Ascending aorta (tissue), 2 donors: ENCODE results near the gene DDAH1. TPM values are rescaled to one million over a fixed set of nuclear protein-coding genes. Genes with fewer than 3 reads are reported as not detected.

Experiments used
- DNase-seq, 2 donors: peaks; one replicate each; pipeline ENCODE4 v3.0.0-alpha.2; 2019; ENCODE audit warnings: low spot score in 2 of 2
- H3K27ac ChIP-seq, 2 donors: fragments of 200-600 bp; sonication (generic); one replicate each; pipeline ENCODE4 v1.5.1; 2016 to 2017; ENCODE audit warnings: mild to moderate bottlenecking in 1 of 2
- H3K27me3 ChIP-seq: fragments of 200-600 bp; sonication (generic); one replicate; pipeline ENCODE4 v1.5.1; 2017
- H3K36me3 ChIP-seq, 2 donors: fragments of 200-600 bp; sonication (generic); one replicate each; pipeline ENCODE4 v1.5.1; 2016
- H3K4me1 ChIP-seq, 2 donors: fragments of 200-600 bp; sonication (generic); one replicate each; pipeline ENCODE4 v1.5.1; 2016 to 2017; ENCODE audit warnings: mild to moderate bottlenecking in 1 of 2
- H3K4me3 ChIP-seq, 2 donors: fragments of 200-600 bp; sonication (generic); one replicate each; pipeline ENCODE4 v1.5.1; 2016 to 2017; ENCODE audit warnings: mild to moderate bottlenecking in 1 of 2
- H3K9me3 ChIP-seq, 2 donors: fragments of 200-600 bp; sonication (generic); one replicate each; pipeline ENCODE4 v1.5.1; 2016
- CTCF ChIP-seq, 3 experiments: fragments of 200-600 bp in 2 of 3; fragments of 450-650 bp in 1 of 3; sonication (generic) in 2 of 3; IDR thresholded peaks; one replicate each; pipeline ENCODE4 v1.5.1; 2016 to 2019; ENCODE audit warnings: antibody characterized with exemption in 3 of 3, mild to moderate bottlenecking in 1 of 3, moderate library complexity in 1 of 3
- intact Hi-C: fragments of 100-400 bp; cut with DNase I; formaldehyde crosslinking; loops from one replicate; pipeline ENCODE4 v1.15.1; 2023
- total RNA-seq: library from RNA; depleted of rRNA; stranded (reverse); fragments of >200 nt; gene quantifications from one replicate; pipeline ENCODE4 v1.1.0, GENCODE V29; 2016

The DDAH1 gene
- total RNA-seq, 1 donor from 2014 or later = 8.5 TPM

DNA sequence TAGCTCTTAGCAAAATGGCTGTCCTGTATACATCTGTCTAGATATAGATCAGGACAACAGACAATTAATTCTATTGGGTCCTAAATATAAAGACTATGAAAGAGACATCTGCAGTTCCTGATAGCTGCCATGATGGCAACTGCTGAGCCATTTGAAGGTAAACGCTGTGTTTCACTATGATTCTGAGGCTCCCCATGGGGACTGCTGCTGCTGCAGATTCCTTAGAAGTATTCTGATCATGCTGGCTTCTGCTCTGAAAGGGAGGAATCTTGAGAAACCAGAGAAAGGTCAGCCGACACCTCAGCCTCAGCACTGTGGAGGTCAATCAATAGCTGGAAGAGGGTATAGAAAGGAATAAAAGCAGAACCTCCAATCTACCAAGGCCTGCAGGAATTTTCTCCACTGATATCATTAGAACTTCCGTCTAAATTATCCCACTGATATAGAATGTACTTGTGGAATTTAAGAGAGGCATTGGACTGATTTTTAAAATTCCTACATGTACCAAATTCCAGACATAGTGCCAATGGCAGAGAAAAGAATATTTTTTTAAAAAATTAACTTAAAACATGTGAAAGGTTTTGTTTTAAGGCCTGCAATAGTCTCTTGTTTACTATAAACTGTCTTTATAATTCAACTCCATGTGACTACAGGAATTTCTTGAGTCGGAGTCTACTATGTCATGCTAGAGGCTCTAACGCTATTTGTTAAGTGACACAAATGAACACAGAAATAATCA, 53.2 kb downstream of the DDAH1 start:
- no peak for DNase-seq
- no peak for TF ChIP-seq CTCF (IDR thresholded peaks at IDR 0.05)
- H3K9me3 ChIP-seq = no peaks in the 10 kb centered on the region
- H3K4me3 ChIP-seq = no peak overlapping the region
- H3K27ac ChIP-seq = peak overlapping the region in 1 of 2 donors; percentile 29
- no peaks in the 10 kb centered on the region for H3K27me3 ChIP-seq
- intact Hi-C loops = no loop called here
- H3K36me3 ChIP-seq = no peaks in the 10 kb centered on the region
- peaks cover 4 to 6% of the 10 kb centered on the region in 2 donors for H3K4me1 ChIP-seq

DNA sequence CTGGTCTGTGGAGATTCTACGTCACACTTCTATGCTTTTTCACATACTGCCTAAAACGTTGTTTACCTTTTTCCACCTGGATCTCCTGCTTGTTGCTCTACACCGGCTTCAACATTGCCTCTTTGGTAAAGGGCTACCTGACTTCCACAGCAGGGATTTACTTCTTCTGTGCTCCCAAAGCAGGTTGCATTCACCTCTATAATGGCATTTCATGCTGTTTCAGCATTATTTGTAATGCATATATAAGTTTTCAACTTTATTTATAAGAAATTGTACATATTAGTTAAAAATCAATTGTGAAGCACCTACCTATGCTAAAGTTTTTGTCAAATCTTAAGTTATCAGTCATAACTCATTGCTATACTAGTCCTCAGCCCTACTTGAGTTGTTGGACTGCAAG, 55.4 kb downstream of the DDAH1 start:
- H3K4me1 ChIP-seq = peaks cover 9 to 16% of the 10 kb centered on the region in 2 donors
- intact Hi-C loops = loop anchor here (5.0 to 10.0 kb wide), 3 partner anchors 55 to 168 kb away; partner anchors contain the start of gene DDAH1

DNA sequence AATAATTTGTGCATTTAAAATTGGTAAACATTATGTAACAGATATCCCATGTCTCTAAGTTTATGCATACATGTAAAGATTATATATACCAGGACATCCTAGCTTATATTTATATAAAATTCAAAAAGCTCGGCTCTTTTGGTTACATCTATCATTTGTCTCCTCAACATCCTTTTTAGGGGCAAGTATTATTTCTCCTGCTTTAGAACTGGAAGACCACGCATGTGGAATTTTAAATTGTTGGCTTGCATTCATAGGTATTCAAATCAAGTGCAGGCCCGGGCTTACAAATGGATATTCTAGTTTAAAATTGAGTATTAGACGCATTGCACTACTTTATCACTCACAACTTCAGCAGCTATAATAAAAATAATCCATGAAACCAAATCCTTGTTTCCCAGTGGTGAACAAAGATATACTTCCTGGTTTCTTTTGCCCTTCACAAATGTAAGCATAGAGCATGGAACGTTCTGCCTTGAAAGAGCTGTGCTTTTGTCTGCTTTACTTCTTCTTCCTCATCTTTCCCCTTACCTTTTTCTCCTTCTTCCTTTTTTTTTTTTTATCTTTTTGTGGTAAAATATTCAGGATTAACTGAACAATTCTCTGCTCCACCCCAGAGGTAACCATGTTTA, 57.1 kb downstream of the DDAH1 start:
- Histone ChIP-seq H3K9me3 (no peaks in the 10 kb centered on the region), H3K4me1 (peaks cover 7 to 24% of the 10 kb centered on the region in 2 donors)
- intact Hi-C loops = loop anchor here (5.0 to 10.0 kb wide), 3 partner anchors 57 to 169 kb away; partner anchors contain the start of gene DDAH1

More for the DNA sequence above, 55.4 kb downstream of the DDAH1 start:
- H3K9me3 ChIP-seq = no peaks in the 10 kb centered on the region
- H3K27ac ChIP-seq = peak overlapping the region; percentile 2 to 61
- H3K27me3 ChIP-seq = no peaks in the 10 kb centered on the region
- no peak for TF ChIP-seq CTCF (IDR thresholded peaks at IDR 0.05)
- H3K4me3 ChIP-seq = no peak overlapping the region
- DNase-seq = no peak
- H3K36me3 ChIP-seq = no peaks in the 10 kb centered on the region

GRCh38 chr1:85406887-85407533, 57.9 kb downstream of the DDAH1 start:
- intact Hi-C loops = loop anchor here (5.0 to 10.0 kb wide), 3 partner anchors 58 to 170 kb away; partner anchors contain the start of gene DDAH1
- peak overlapping the region; percentile 73 to 85 for H3K27ac ChIP-seq
- TF ChIP-seq CTCF (IDR thresholded peaks at IDR 0.05) = no peak
- no peak overlapping the region for H3K4me3 ChIP-seq
- peaks cover 7 to 30% of the 10 kb centered on the region in 2 donors for H3K4me1 ChIP-seq
- no peaks in the 10 kb centered on the region for H3K9me3 ChIP-seq
- peak in 1 of 2 donors; percentile 75 for DNase-seq
- H3K27me3 ChIP-seq = no peaks in the 10 kb centered on the region
- H3K36me3 ChIP-seq = no peaks in the 10 kb centered on the region

More for the DNA sequence above, 57.1 kb downstream of the DDAH1 start:
- peak overlapping the region; percentile 61 to 73 for H3K27ac ChIP-seq
- DNase-seq = no peak
- H3K27me3 ChIP-seq = no peaks in the 10 kb centered on the region
- no peaks in the 10 kb centered on the region for H3K36me3 ChIP-seq
- no peak for TF ChIP-seq CTCF (IDR thresholded peaks at IDR 0.05)
- H3K4me3 ChIP-seq = no peak overlapping the region

GRCh38 chr1:85406081-85406480, 58.9 kb downstream of the DDAH1 start:
- H3K4me1 ChIP-seq = peaks cover 7 to 28% of the 10 kb centered on the region in 2 donors
- no peak for TF ChIP-seq CTCF (IDR thresholded peaks at IDR 0.05)

More at GRCh38 chr1:85406081-85406480, 58.9 kb downstream of the DDAH1 start:
- H3K27me3 ChIP-seq = no peaks in the 10 kb centered on the region
- no peak overlapping the region for H3K4me3 ChIP-seq
- intact Hi-C loops = loop anchor here (5.0 to 10.0 kb wide), 3 partner anchors 59 to 171 kb away; partner anchors contain the start of gene DDAH1
- H3K9me3 ChIP-seq = no peaks in the 10 kb centered on the region
- no peaks in the 10 kb centered on the region for H3K36me3 ChIP-seq
- no peak for DNase-seq
- peak overlapping the region; percentile 73 to 85 for H3K27ac ChIP-seq
